ENCODE measurements around the gene ZNF343.

Gene ZNF343

DNA sequence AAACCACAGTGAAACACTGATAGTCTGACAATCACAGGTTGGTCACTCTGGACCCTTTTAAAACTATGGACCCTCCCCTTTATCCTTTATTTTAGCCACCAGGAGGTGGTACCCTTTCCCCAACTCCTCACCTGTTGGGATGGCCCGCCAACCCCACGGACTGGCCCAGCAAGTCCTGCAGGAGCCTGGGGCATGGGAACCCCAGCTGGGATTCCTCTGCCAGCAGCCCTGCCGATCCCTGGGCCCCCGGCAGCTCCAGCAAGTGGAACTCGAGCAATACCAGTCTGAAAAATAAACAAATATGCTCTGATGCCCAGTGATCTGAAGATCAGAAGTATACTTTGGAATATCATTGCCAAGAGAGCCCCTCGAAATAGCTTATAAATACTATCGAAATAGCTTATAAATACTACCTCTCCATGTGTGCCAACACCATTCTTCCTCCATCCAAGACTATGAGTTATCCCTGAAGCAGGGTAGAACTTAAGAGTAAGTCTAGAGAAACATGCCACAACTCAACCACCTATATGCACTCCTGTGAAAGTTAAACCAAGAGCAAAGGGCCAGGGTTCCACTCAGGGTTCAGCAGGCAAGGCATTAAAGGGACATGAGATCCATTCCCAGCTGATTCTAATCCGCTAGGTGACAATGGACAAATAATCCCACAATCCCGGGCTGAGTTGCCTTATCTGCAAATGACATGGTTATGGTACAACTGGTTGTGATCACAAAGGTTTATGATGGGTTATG is 44.9 kb downstream of the ZNF343 start:
- TF ChIP-seq CTCF (IDR thresholded peaks at IDR 0.05; ENCODE audit: low read depth, low read length, missing control alignments) = no peak
- H3K27me3 ChIP-seq (replicated peaks) = no peaks in the 10 kb centered on the region
- no peak overlapping the region for H3K4me3 ChIP-seq (ENCODE audit: low read depth, low read length)
- H3K36me3 ChIP-seq (replicated peaks) = peaks cover 90% of the 10 kb centered on the region
- H3K27ac ChIP-seq = no peak overlapping the region
- in situ Hi-C loops (cut with HindIII; ENCODE audit: low pct_ligation_motif_present, low sequenced_read_pairs) = no loop called here
- no peak for DNase-seq

DNA sequence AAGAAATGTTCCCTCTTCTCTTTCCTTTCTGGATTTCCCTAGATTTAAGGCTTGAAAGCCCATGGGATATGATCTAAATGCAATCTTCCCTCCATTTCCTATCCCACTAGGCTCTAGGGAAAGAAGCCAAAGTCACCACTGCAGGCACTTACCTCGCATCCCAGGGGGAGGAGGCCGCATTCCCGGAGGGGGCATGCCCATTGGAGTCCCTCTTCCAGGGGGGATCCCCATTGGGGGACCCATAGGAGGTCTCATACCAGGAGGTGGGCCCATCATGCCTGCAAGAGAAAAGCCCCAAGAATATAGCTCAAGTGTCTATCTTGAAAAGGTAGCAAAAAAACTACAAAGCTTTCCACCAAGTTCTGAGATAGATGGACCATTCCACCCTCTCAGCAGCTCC is 46.2 kb downstream of the ZNF343 start:
- no peak for DNase-seq
- no peak for TF ChIP-seq CTCF (IDR thresholded peaks at IDR 0.05; ENCODE audit: low read depth, low read length, missing control alignments)
- in situ Hi-C loops (cut with HindIII; ENCODE audit: low pct_ligation_motif_present, low sequenced_read_pairs) = no loop called here
- Histone ChIP-seq H3K36me3 (replicated peaks) (peaks cover 80% of the 10 kb centered on the region), H3K27me3 (replicated peaks) (no peaks in the 10 kb centered on the region), H3K4me3 (ENCODE audit: low read depth, low read length) (no peak overlapping the region), H3K27ac (no peak overlapping the region)

DNA sequence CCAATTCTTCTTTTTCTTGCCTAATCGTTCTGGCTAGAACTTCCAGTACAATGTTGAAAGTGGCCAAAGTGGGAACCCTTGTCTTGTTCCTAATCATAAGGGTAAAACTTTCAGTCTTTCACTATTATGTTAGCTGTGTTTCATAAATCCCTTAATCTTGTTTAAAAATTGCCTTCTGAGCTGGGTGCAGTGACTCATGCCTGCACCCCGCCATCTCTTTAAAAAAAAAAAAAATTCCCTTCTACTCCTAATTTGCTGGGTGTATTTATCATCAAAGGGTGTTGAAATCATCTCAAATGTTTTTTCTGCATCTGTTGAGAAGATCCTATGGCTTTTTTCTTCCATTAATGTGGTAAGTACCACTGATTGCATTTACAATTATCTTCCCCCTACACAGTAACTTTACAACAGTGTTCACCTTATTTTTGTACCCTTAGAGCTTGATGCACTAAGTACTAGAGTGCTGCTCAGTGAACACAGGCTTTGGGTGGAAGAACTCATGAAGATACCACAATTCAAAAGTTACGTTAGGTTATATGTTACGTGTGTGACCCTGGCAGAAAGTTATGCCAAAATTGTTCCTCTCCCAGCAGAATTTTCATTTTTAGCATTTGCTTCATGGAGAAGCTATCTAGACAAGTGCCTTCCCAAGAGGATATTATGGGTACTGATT is 47.8 kb downstream of the ZNF343 start:
- no peak for TF ChIP-seq CTCF (IDR thresholded peaks at IDR 0.05; ENCODE audit: low read depth, low read length, missing control alignments)
- in situ Hi-C loops (cut with HindIII; ENCODE audit: low pct_ligation_motif_present, low sequenced_read_pairs) = no loop called here
- peaks cover 69% of the 10 kb centered on the region for H3K36me3 ChIP-seq (replicated peaks)
- no peak overlapping the region for H3K27ac ChIP-seq
- DNase-seq = no peak
- H3K27me3 ChIP-seq (replicated peaks) = no peaks in the 10 kb centered on the region
- no peak overlapping the region for H3K4me3 ChIP-seq (ENCODE audit: low read depth, low read length)

GRCh38 chr20:2459981-2460751 is 48.5 kb downstream of the ZNF343 start:
- Histone ChIP-seq H3K27ac (no peak overlapping the region), H3K4me3 (ENCODE audit: low read depth, low read length) (no peak overlapping the region), H3K27me3 (replicated peaks) (no peaks in the 10 kb centered on the region), H3K36me3 (replicated peaks) (peaks cover 63% of the 10 kb centered on the region)
- no peak for TF ChIP-seq CTCF (IDR thresholded peaks at IDR 0.05; ENCODE audit: low read depth, low read length, missing control alignments)
- no peak for DNase-seq
- in situ Hi-C loops (cut with HindIII; ENCODE audit: low pct_ligation_motif_present, low sequenced_read_pairs) = no loop called here

DNA sequence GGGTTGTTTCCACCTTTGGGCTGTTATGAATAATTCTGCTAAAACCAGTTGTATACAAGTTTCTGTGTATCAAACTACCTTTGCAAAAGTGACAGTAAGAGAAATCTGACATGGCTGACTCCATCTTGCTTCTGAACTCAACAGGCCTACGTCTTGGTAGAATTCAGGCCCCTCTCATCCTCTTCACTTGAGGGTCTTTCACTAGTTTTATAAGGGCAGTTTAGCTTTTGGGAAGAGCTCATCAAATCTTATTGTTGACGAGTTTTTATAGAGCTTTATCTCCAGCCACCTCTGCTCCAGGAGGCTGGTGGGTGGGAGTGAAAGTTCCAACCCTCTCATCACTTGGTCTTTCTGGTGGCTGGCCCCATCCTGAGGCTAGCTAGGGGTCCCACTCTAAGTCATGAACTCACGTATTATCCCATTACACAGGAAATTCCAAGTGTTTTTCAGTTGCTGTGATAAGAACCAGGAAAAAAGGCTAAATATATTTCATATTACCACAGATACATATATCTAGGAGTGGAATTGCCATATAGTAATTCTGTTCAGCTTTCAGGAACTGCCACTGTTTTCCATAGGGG is 49.7 kb downstream of the ZNF343 start:
- in situ Hi-C loops (cut with HindIII; ENCODE audit: low pct_ligation_motif_present, low sequenced_read_pairs) = no loop called here
- Histone ChIP-seq H3K36me3 (replicated peaks) (peaks cover 53% of the 10 kb centered on the region), H3K27me3 (replicated peaks) (no peaks in the 10 kb centered on the region), H3K4me3 (ENCODE audit: low read depth, low read length) (no peak overlapping the region), H3K27ac (no peak overlapping the region)
- no peak for TF ChIP-seq CTCF (IDR thresholded peaks at IDR 0.05; ENCODE audit: low read depth, low read length, missing control alignments)
- no peak for DNase-seq
